ENCODE data around the gene ATP6V1G2.
A peak's percentile ranks its signal among the peaks of the same experiment; 100 is the strongest.
"Not testable (repeated sequence)": the region's sequence is repeated elsewhere in the genome, so short reads cannot be mapped to it uniquely, and the experiment has no call there.

Gene ATP6V1G2

GRCh38 chr6:31525932-31526591 is 20.3 kb downstream of the ATP6V1G2 start:
- no peak for FAIRE-seq

GRCh38 chr6:31525553-31525931 is 20.9 kb downstream of the ATP6V1G2 start:
- FAIRE-seq, result no peak

GRCh38 chr6:31521835-31522234 is 24.6 kb downstream of the ATP6V1G2 start:
- no peak for FAIRE-seq

- no peak for FAIRE-seq
These were observed 32.8 kb downstream of the ATP6V1G2 start for GRCh38 chr6:31513456-31514165.

- no peak for FAIRE-seq
These were observed 36.4 kb downstream of the ATP6V1G2 start for GRCh38 chr6:31510007-31510406.

GRCh38 chr6:31509036-31509435 is 37.4 kb downstream of the ATP6V1G2 start:
- not testable (repeated sequence) for FAIRE-seq

- FAIRE-seq, result no peak
These were observed 43.8 kb downstream of the ATP6V1G2 start for GRCh38 chr6:31502586-31502985.

- FAIRE-seq, result not testable (repeated sequence)
These were observed 46.8 kb downstream of the ATP6V1G2 start for GRCh38 chr6:31499648-31500047.

- no peak for FAIRE-seq
These were observed 47.7 kb downstream of the ATP6V1G2 start for GRCh38 chr6:31498748-31499147.

GRCh38 chr6:31497531-31498476 is 48.6 kb downstream of the ATP6V1G2 start, which contains the start of gene MICB:
Gene MICB (plus strand): TSS chr6:31498145. CDS start chr6:31498194, 49 bp downstream.
- peak; percentile 58 for FAIRE-seq

GRCh38 chr6:31496826-31497225 is 49.6 kb downstream of the ATP6V1G2 start:
- not testable (repeated sequence) for FAIRE-seq

GRCh38 chr6:31495580-31495979 is 50.8 kb downstream of the ATP6V1G2 start:
- FAIRE-seq, result no peak
